Cortex of kidney (tissue), 1 donor: Measurements from ENCODE around the gene COPS3.

Experiments
- DNase-seq: peaks from one replicate; lab custom pipeline; 2025; lab: John Stamatoyannopoulos, UW

Gene COPS3

GRCh38 chr17:17241656-17242055, 39.4 kb downstream of the COPS3 start:
- DNase-seq, result no peak

- no peak for DNase-seq
Observed at GRCh38 chr17:17239832-17240231, 41.2 kb downstream of the COPS3 start.

- DNase-seq, result peak; percentile 58
Observed at GRCh38 chr17:17237026-17237799, 43.8 kb downstream of the COPS3 start, which contains the start of gene FLCN. FLCN (minus strand) TSS chr17:17237168; CDS start chr17:17228137, 9,031 bp downstream.

GRCh38 chr17:17236295-17237025, 44.6 kb downstream of the COPS3 start:
- no peak for DNase-seq

- DNase-seq, result no peak
Observed at GRCh38 chr17:17235212-17236174, 45.6 kb downstream of the COPS3 start.

- DNase-seq, result no peak
Observed at GRCh38 chr17:17232303-17232621, 48.8 kb downstream of the COPS3 start.

GRCh38 chr17:17231621-17232302, 49.3 kb downstream of the COPS3 start:
- no peak for DNase-seq

- no peak for DNase-seq
Observed at GRCh38 chr17:17229416-17230384, 51.3 kb downstream of the COPS3 start.

- DNase-seq, result no peak
Observed at GRCh38 chr17:17228521-17229279, 52.3 kb downstream of the COPS3 start.

- DNase-seq, result no peak
Observed at GRCh38 chr17:17227608-17228520, 53.2 kb downstream of the COPS3 start.

- no peak for DNase-seq
Observed at GRCh38 chr17:17226451-17227265, 54.4 kb downstream of the COPS3 start.

GRCh38 chr17:17225901-17226300, 55.1 kb downstream of the COPS3 start:
- DNase-seq, result no peak

GRCh38 chr17:17224137-17224536, 56.9 kb downstream of the COPS3 start:
- no peak for DNase-seq

GRCh38 chr17:17223736-17224135, 57.3 kb downstream of the COPS3 start:
- DNase-seq, result no peak

GRCh38 chr17:17221329-17221728, 59.7 kb downstream of the COPS3 start:
- DNase-seq, result no peak

GRCh38 chr17:17220529-17220928, 60.5 kb downstream of the COPS3 start:
- DNase-seq, result no peak

GRCh38 chr17:17217995-17218394, 63.1 kb downstream of the COPS3 start:
- no peak for DNase-seq

GRCh38 chr17:17216776-17217175, 64.3 kb downstream of the COPS3 start:
- no peak for DNase-seq
